GM19023 (cell line): Measurements from ENCODE around the gene OR5M10.
"Not testable (repeated sequence)": the region's sequence is repeated elsewhere in the genome, so short reads cannot be mapped to it uniquely, and the experiment has no call there.

Experiments
- ATAC-seq: cut with Tn5 transposase; IDR thresholded peaks from one replicate; pipeline ENCODE4 v1.9.1; 2021; ENCODE audit warnings: mild to moderate bottlenecking, moderate library complexity; ENCODE audit not compliant: unreplicated experiment

The OR5M10 gene

DNA sequence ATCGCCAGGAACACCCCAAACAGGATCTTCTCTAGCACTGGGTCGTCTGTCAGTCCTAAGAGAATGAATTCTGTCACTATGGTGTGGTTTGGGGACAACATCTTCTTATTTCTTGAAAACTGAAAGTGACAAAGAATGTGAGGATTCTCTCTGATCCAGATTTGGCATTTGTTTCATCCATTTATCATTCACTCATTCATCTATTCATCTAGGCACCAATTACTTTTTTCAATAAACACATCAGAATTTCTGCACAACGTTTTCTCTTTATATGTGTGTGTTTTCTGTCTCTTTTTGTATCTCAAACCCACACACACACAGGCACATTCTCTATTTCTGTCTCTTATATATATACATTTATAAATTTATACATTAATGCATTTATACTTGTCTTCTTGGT lies at the start of gene OR5M10:
Gene OR5M10, minus strand, starts transcription at position 101 of the 400 bp plus-strand sequence. Its CDS starts 0 bp downstream, at position 101.
- no peak for ATAC-seq

DNA sequence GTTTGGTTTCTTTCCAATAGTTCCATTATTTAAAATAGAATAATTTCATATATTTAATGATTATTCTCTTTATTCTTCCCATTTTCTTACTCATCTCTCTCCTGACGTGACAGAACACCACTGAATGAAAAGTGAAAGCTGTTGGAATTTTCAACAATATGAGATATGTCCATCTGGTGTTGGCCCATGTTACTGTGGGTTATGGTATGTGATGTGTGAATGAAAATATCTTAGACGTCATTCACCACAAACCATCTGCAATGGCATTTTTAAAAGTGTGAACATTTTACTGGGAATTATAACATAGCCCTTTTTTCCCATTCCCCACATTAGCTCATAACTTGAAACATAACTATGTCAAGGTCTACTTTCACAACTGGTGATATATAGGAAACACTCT lies 48.4 kb upstream of the OR5M10 start:
- no peak for ATAC-seq

DNA sequence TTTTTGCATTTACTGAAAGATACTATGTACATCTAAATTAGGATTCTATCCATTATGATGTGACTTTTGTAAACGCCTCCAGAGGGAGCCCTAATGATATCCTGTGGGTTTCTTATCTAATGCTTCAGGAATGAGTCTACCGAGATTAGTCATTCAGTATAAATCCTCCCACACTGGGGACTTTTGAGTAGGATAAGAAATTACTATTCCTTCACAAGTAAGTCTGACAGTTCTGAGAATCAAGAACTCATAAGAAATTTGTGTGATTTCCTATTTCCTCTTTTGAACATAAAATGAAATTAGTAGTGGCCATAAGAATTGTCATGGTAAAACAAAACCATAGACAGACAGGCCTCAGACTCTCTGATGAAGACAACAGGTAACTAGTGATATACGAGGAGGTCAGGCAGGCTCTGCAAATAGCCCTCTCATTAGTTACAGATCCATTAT lies 47.2 kb upstream of the OR5M10 start:
- peak; percentile 56 for ATAC-seq

- ATAC-seq: no peak
Measured at GRCh38 chr11:56611174-56611573, 33.7 kb upstream of the OR5M10 start.

- ATAC-seq: not testable (repeated sequence)
Measured at GRCh38 chr11:56592088-56592717, 14.7 kb upstream of the OR5M10 start.

GRCh38 chr11:56558574-56558973 lies 18.9 kb downstream of the OR5M10 start:
- ATAC-seq: no peak

DNA sequence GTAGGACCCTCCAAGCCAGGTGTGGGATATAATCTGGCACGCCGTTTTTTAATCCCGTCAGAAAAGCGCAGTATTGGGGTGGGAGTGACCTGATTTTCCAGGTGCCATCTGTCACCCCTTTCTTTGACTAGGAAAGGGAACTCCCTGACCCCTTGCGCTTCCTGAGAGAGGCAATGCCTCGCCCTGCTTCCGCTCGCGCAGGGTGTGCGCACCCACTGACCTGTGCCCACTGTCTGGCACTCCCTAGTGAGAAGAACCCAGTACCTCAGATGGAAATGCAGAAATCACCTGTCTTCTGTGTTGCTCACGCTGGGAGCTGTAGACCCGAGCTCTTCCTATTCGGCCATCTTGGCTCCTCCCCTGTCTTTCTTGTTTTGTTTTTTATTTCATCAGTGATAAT lies 22.8 kb downstream of the OR5M10 start:
- ATAC-seq: not testable (repeated sequence)

- no peak for ATAC-seq
Measured at GRCh38 chr11:56545531-56545930, 32.0 kb downstream of the OR5M10 start.

GRCh38 chr11:56543739-56544138 lies 33.8 kb downstream of the OR5M10 start:
- no peak for ATAC-seq

DNA sequence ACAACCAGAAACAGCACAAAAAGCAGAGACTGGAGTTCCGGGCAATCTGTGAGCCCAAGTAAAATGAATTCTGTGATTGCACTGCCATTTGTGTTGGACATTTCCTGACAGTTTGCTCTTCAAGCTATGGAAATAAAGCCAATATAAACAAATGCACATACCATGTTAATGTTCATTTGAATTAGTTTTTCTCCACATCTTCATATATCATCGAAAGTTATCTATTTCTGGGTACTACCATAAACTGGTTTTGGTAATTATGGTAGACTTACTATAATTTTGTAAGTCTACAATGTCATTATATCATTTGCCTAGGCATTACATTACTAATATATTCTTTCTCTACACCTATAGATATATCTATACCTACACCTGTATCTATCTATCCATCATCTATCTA lies 34.4 kb downstream of the OR5M10 start, which contains the start of gene OR5M11:
Gene OR5M11, minus strand, starts transcription at position 101 of the 400 bp plus-strand sequence. Its CDS starts 0 bp downstream, at position 101.
- no peak for ATAC-seq

DNA sequence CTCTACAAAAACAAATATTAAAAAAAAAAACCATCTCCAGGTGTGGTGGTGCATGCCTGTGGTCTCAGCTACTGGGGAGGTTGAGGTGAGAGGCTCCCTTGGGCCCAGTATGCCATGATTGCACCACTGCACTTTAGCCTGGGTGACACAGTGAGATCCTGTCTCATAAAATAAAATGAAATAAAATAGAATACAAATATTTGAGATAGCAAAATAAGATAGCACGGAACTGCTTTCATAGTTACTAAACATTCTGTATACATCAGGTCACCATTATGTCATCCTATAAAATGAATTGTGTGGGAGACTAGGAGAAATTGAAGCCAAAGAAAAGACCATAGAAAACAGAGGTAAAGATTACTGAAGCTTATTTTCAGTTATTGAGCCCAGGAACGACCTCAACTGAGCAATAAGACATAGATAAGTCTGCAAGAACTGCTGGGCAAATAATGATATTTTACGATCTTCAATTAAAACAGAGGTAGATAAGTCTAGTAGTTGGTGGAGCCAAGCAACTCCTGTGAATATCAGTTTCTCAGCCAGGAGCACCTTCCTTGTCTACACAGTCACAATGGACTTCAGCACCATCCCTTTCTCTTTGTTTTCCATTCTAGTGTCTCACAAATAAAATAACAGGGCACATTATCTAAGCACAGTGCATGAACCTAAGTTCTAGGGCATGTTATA lies 44.3 kb downstream of the OR5M10 start:
- no peak for ATAC-seq

GRCh38 chr11:56531856-56532255 lies 45.7 kb downstream of the OR5M10 start:
- ATAC-seq: no peak
